Central memory CD4-positive, alpha-beta T cell (primary cell): ENCODE data around the gene FRRS1L.
A peak's percentile ranks its signal among the peaks of the same experiment; 100 is the strongest.

ENCODE experiments used
- DNase-seq: peaks from one replicate; pipeline ENCODE4 v3.0.0; 2022

The FRRS1L gene

DNA sequence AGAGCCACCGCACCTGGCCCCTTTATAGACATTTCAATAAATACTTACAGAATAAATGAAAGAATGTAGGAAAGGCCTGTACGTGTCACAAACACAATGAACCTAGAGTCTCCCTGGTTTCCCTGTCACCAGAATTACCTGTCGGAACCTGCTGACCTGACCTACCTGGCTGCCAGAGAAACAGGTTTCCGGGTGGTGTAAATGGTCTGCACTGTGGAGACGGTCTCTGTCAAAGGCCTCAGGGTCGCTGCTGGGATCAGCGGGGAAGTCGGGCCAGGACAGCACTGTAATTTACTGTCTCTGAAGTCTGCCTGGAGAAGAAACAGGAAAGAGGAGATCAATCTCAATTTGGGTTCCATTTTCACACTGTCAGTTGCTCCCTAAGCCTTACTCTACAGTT lies 9.3 kb upstream of the FRRS1L start:
- no peak for DNase-seq

DNA sequence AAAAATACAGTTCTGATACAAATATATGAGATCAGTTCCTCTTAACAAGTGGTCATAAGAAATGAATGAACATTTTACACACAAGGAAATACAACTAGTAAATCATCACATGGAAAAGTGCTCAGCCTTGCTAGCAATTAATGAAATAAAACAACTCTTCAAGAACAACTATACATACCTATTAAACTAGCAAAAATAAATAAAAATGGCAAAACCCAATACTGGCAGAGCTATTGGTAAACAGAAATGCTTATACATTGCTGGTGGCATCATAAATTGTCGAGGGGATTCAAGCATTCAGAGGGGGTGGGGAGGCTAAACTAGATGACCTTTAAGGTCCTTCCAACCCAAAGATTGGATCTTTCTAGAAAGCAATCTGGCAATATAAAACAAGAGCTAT lies 5.9 kb upstream of the FRRS1L start:
- DNase-seq, result no peak

DNA sequence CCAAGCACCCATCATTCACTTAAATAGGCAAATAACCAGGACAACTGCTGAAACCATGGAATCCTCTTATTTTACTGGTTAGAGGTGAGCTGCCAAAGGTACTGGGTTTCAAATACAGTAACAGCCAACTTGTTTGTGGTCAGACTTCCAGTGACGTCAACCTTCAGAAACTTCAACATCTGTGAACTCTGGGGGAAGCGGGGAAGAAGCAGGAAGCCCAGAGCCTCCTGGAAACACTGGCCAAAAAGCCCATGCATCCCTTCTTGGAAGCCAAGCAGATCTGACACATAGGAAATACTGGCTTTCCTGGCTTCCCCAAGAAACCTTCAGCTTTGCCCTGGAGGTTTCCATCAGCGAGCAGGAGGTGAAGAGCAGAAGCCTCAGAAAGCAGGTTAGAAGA lies 4.9 kb upstream of the FRRS1L start:
- DNase-seq, result no peak

DNA sequence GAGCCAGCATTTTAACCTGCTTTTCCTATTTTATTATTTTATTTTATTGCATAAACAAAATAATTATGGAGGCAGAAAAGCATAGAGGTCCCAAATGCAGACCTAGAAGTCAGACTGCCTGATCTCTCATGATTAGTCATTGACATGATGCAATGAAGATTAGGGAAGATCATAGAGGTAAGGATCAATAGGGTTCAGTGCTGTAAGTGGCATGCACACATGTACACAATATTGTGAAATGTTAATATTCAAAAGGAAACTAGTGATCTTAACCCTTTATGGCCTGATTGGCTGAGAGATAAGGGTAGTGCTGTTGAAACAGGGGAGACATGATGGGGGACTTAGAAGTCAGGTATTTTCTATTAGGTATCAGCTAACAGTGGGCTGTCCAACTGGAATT lies 1.1 kb upstream of the FRRS1L start:
- no peak for DNase-seq

DNA sequence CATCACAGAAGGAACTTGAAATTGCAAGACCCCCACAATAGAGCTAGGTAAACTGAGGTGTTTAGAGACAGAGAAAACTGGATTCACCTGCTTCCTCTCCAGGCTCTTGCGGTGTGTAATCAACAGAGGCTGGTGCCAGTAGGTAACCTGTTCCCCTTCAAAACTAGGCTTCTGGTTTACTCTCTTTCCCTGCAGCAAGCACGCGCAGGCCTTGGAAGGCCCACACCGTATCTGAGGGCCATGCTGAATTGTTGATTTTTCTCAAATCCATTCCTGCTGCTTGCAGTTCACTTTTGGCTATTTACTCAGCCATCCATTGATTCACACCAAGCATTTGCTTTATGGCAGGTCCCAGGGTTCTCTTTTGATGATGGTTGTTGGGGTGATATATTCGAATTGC lies 667 bp upstream of the FRRS1L start:
- no peak for DNase-seq

DNA sequence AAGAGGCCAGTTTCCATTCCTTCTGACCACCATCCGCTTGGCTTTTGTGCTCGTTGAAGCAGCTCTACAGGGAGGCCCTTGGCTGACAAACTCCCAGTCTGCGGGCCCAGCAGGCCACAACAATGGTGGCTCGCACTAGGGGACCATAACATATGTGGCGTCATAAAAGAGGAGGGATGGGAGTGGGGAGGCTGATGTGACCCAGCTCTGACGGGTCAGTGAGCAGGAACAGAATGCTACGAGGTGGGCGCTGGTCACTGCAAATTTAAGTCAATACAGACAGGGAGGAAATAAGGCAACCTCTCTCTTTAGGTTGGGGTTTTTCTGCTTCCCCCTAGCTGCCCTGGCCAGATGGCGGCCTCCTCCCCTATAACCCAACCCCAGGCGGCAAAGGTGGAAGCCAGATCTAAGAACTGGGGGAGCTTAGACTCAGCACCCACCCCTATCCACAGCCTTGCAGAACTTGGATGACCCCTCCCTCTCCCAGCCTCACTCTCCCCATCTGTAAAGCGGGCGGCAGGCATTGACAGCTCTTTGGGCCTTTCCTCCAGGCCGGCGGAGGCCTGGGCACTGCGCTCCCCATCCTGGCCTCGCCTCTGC lies 778 bp downstream of the FRRS1L start:
- DNase-seq, result no peak

DNA sequence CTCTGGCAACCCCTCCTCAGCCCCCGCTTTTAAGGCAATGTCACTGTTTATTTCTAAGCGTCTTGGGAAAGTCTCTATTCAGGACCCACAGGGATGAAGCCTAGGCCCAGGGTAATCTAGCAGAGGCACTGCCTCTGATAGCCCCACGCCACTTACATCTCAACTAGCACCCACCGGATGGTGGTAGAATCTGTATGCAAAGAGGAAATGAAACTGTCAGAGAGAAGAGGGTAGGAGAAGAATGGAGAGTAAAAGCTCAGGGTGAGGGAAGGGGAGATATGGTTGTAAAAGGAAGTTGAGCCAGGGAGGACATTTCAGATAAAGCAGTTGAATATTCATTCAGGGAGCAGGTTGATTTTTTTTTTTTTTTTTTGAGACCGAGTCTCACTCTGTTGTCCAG lies 3.0 kb downstream of the FRRS1L start:
- DNase-seq, result no peak

DNA sequence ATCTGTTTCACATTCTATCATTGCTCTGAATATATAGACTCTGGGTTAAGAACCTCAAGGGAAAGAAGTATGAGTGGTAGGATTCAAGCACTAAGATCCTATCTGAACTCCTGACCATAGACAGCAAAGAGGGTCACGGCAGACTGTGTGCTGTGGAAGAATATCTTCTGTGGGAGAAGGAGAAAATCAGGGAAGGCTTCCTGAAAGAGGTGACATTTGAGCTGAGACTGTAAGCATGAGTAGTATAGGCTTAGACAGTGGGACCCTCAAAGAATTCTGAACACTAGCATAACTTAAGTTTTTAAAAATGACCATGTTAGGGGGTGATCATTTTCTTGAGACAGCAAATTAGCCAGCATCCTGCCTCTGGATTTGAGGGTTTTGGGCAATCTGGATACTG lies 3.9 kb downstream of the FRRS1L start:
- DNase-seq, result no peak

DNA sequence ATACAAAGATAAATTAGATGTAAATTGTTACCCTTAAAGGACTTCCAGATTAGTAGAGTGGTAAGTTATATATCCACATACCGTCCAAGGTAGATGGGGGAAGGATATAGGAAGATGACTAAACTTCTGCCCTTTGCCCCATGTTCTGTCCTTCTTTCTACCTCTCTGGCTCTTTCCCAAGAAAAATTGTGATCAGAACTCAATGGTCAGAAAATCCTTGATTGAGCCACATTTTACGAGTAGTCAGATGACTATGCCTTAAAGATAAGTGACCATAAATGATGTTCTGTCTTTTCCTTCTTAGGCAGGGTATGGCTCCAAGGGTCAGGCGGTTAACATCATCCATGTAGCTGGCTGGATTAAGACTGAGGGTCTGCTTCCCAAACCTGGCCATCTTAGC lies 4.4 kb downstream of the FRRS1L start:
- DNase-seq, result no peak

DNA sequence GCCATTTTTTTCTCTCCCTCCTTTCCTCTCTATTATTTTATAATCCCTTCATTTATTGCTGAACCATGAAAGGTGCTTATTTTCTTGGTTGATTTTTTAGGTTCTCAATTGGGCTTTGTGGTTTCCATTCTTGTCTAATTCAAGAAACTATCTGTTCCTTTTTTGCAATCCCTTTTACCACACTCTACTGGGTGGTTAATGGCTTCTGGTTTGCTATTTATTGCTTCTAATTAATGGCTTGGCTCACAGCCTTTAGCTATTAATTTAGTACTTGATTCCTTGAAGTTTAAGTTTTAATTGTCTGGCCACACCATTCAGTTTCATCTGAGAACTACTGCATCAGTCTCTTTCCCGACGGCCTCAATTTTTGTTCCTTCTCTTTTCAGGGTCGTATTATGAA lies 5.6 kb downstream of the FRRS1L start:
- no peak for DNase-seq

DNA sequence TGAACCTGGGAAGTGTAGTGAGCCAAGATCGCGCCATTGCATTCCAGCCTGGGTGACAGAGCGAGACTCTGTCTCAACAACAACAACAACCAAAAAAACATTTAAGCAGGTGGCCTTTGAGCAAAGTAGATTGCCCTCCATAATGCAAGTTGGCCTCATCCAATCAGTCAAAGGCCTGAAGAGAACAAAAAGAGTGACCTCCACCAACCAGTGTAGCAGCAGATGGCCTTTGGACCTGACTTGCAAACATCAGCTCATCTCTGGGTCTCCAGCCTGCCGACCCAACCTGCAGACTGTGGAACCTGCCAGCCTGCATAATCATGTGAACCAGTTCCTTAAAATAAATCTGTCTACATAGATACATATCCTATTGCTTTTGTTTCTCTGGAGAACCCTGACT lies 7.5 kb downstream of the FRRS1L start:
- DNase-seq, result no peak

DNA sequence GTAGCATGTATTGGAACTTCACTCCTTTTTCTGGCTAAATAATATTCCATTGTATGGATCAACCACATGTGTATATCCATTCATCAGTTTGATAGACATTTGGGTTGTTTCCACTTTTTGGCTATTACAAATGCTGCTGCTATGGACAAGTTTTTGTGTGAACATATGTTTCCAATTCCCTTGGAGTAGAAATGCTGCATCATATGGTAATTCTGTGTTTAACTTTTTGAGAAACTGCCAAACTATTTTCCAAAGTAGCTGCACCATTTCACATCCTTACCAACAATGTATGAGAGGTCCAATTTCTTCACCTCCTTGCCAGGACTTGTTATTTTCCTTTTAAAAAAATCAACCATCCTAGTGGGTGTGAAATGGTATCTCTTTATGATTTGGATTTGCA lies 8.4 kb downstream of the FRRS1L start:
- DNase-seq, result no peak

DNA sequence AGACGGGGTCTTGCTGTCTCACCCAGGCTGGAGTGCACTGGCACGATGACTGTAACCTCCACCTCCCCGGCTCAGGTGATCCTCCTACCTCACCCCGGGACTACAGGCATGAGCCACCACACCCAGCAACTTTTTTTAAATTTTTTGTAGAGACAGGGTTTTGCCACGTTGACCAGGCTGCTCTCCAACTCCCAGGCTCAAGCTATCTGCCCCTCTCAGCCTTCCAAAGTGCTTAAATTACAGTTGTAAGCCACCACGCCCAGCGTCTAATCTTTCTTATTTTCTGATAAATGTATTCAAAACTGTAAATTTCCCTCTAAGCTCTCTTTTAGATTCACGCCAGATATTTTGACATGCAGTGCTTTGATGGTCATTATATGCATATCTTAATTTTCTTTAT lies 10.3 kb downstream of the FRRS1L start:
- DNase-seq, result no peak

DNA sequence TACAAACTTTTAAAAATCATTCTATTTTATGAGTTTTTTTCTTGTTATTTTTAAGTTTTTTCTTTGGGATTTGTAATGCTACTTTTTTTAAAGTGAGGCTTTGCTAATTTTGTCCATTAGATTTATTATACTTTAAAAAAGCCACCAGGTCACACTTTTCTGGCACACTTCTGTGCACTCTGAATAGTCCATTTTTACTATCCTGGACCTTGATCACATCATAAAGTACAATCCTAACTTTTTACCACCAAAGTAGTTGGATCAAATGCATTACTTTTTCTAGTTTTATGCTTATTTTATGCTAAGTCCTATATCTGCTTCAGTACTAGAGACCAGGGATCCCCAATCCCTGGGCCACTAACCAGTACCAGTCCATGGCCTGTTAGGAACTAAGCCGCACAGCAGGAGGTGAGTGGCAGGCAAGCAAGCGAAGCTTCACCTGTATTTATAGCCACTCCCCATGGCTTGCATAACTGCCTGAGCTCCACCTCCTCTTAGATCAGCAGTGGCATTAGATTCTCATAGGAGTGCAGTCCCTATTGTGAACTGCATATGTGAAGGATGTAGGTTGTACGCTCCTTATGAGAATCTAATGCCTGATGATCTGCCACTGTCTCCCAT lies 16.0 kb downstream of the FRRS1L start:
- no peak for DNase-seq

DNA sequence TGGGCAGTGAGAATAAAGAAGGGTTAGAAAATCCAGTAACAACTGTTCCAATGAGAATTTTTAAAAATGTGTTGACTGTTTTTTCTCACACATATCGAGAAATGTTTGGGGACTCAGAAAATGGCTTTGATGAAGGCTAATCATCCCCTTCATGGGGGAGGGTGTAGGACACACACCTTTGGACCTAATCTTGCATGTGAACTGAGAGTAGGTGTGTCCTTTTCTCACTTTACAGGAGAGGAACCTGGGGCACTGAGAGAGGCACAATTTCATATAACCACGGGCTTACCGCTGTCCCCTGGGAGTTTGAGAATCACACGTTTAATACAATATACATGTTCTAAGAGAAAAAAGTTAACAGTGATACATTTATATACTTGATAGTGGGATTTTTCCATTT lies 17.3 kb downstream of the FRRS1L start:
- DNase-seq, result no peak

DNA sequence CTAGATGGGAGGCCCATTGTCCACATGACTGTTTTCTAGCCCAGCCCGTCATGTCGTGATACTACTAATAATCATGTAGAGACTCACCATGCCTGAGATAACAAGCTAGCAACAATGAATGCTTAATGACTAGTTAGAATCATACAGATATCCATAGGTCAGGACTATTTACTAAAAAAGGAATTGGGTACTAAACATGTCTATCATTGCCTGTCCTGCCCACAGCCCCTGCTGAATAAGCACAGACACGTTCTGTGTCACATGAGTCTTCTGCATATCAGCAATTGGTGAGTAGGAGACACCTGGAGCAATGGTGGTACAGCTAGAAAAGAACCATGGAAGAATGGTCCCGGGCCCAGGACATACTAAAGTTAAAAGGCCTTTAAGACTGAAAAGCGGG lies 18.0 kb downstream of the FRRS1L start:
- no peak for DNase-seq

DNA sequence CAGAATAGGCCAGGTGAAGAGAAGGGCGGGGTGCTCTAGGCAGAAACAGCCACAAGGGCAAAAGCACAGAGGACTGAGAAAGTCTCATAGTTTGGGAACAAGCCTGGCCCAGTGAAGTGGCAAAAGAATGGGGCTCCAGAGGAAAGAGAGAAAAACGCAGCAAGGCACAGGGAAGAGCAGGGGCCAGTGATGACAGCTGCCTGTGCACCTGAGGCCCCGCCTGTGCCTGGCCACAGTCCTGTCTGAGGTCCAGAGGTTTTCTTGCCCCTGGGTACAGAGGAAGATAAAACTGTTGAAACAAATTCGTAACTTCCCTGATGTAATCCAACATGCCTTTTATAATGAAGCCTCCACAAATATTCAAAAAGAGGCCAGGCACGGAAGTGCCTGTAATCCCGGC lies 22.0 kb downstream of the FRRS1L start:
- no peak for DNase-seq

DNA sequence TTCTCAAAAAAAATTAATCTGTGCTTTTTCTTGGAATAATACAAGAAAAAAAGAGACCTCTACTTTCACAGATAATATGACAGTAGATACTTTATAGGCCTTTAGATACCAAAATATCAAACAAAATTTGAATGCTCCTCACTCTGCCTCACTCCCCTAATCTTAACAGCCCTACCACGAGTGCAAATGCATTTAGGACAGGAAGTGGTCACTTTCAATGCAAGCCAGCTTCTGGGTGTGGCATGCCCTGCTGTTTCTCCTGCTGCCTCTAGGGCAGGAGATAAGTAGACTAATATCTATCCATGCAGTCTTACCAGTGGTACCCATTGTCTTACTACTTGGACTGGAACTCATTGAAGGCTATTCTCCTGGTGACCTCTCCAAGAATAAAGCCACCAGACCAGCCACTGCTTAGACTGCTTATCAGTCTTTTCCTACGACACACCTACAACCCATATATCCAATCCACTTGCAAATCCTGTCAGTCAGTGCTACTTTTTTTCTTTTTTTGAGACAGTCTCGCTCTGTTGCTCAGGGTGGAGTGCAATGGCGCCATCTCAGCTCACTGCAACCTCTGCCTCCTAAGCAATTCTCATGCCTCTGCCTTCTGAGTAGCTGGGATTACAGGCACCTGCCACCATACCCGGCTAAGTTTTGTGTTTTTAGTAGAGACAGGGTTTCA lies 23.0 kb downstream of the FRRS1L start:
- peak; percentile 1 for DNase-seq

DNA sequence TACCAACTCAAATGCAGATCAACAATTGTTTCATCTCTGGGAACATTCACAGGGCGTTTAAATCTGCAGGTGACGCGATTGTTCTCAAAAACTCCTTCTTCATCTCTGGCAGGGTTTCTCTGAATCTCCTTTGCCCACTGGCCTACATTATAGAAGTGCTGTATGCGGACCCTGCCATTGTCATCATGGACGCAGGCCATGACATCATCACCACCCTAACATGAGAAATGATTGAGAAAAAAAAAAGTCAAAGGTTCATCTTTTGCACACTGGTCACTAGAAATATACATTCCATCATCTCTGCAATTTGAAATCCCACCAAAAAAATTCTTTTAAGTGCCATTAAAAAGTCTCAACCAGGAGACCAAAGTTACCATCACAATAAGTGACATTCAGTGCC lies 25.7 kb downstream of the FRRS1L start:
- DNase-seq, result no peak

DNA sequence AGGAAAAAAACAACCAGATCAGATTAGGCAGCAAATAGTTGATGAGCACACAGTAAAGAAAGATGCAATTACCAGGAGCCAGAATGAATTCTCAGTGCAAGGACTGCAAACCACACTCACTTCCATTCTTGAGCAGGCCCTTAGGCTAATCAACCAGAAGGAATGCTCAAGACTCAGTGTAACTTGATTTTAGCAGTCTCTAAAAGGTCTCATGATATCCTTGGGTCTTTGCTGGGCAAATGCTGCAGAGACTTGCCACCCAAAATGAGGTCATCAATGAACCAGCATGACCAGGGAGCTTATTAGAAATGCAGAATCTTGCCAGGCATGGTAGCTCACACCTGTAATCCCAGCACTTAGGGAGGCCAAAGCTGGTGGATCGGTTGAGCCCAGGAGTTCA lies 27.2 kb downstream of the FRRS1L start:
- no peak for DNase-seq

DNA sequence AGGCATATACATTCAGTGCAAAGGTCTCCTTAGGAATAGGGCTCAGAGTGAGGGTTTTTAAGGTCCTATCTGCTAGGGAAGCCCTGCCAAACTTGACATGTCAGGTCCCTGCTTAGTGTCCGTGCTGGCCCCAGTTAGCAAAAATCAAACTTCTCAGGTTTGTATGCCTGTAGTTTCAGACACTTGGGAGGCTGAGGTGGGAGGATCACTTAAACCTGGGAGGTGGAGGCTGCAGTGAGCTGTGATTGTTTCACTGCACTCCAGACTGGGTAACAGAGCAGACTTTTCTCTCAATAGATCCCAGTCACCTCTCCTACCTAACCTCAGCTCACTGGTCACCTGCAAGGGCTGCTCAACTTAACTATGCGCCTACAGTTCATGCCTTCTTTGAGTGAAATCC lies 28.6 kb downstream of the FRRS1L start:
- no peak for DNase-seq

DNA sequence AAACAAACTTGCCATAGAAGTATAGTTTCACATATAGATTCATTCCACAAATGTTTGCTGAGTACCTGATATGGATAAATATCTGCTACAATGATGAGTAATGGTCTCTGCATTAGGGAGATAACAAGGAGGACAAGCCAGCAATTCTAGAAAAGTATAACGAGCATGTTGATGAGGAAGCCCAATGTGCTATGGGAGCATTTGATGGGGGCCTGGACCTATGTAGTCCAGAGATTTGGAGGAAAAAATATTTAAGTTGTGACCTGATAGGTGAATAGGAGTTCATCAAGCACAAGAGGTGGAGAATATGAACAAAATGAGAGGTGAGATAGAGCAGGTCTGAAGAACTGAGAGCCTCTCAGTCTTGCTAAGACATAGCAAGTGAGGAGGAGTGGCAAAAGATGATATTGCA lies 32.9 kb downstream of the FRRS1L start:
- DNase-seq, result no peak

DNA sequence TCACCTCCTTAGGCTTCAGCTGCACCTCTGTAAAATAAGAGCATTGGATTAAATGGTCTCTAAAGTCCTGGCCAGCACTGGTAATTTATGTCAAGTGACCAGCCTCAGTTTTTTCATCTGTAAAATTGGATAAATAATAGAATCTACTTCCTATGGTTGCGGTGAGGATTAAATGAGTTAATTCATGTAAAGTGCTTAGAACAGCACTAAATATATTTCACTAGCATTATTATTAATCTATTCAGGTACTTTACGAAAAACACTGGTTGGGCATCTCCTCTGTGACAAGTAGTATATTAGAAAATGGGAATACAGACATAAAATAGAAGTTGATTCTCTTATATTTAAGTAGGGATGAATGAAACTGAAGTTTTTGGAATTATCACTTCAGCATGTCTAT lies 33.5 kb downstream of the FRRS1L start:
- no peak for DNase-seq

DNA sequence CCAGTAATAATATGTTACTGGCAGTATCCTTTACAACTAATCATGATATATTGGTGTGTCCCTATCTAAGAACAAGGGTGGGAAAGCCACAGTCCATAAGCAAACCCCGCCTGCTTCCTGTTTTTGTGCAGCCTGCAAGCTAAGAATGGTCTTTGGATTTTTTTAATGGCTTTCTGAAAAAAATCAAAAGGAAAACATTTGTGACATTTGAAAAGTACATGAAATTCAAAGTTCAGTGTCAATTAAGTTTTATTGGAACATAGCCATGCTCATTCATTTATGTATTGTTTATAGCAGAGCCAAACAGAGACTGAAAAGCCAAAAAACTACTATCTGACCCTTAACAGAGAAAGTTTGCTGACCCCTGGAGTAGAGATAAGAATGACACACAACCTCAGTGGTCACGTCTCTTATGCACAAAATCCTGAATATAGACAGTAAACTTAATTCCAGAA lies 34.5 kb downstream of the FRRS1L start:
- no peak for DNase-seq
